HCT116 (cell line): Measurements from ENCODE around the gene MAEA. TPM values are rescaled to one million over a fixed set of nuclear protein-coding genes. Genes with fewer than 3 reads are reported as not detected.

Source experiments
- ATAC-seq: fragments of 200-7000 bp; cut with Tn5 transposase; 2 replicates; pipeline ENCODE4 v1.9.1; 2020; ENCODE audit warnings: mild to moderate bottlenecking, moderate library complexity
- BruUV-seq: library from RNA; stranded (reverse); fragments of 400-500 nt; replicated peaks from 2 replicates; lab custom pipeline; 2021; lab: Mats Ljungman, UMichigan
- CTCF ChIA-PET: fragments of 300-600 bp; sonication (Branson Sonifier 250); formaldehyde crosslinking; loops from one replicate; lab custom pipeline; 2021; ENCODE audit warnings: antibody characterized with exemption; lab: Charles Lee
- POLR2A ChIA-PET: fragments of 300-600, 350-600 bp; sonication (Branson Sonifier 250); formaldehyde crosslinking; loops from one replicate; lab custom pipeline; 2021; ENCODE audit warnings: antibody characterized with exemption; lab: Charles Lee
- RAD21 ChIA-PET, 2 experiments: fragments of 300-600 bp; sonication (Branson Sonifier 250); formaldehyde crosslinking; loops; one replicate each; lab custom pipeline; 2023; ENCODE audit warnings: low total read pairs in 2 of 2; ENCODE audit not compliant: uncharacterized antibody in 2 of 2, unreplicated experiment in 2 of 2, low non-redundant PET in 1 of 2; lab: Charles Lee
- DNase-seq: peaks from one replicate; pipeline ENCODE4 v3.0.0-alpha.2; 2010; ENCODE audit warnings: low read depth, low spot score
- H2AFZ ChIP-seq: fragments of 200-600 bp; shearing (Covaris generic), sonication (generic); 2 replicates; pipeline ENCODE4 v1.6.1; 2017; ENCODE audit warnings: low read depth, mixed run types, mixed read lengths, antibody characterized with exemption, low read length; ENCODE audit not compliant: poor library complexity, severe bottlenecking
- H3K27ac ChIP-seq: 2 replicates; pipeline ENCODE4 v1.5.1; 2012; ENCODE audit warnings: low read depth, low read length
- H3K27me3 ChIP-seq: fragments of 200-600 bp; sonication (generic); 2 replicates; pipeline ENCODE4 v1.6.1; 2016; ENCODE audit warnings: mixed run types, low read length, mixed read lengths; ENCODE audit not compliant: insufficient read depth
- H3K36me3 ChIP-seq, 2 experiments: fragments of 200-500 bp in 1 of 2; fragments of 200-600 bp in 1 of 2; sonication (Bioruptor generic) in 1 of 2; sonication (generic) in 1 of 2; 2 replicates each; pipeline versions ENCODE4 v1.5.1 to v1.6.1; 2014 to 2016; ENCODE audit warnings: low read length in 2 of 2, inconsistent platforms in 1 of 2, mixed read lengths in 1 of 2, mixed run types in 1 of 2; ENCODE audit not compliant: insufficient read depth in 2 of 2, control insufficient read depth in 1 of 2
- H3K4me1 ChIP-seq, 2 experiments: fragments of 200-600 bp in 1 of 2; sonication (generic) in 1 of 2; 2 replicates each; pipeline versions ENCODE4 v1.5.1 to v1.6.1; 2012 to 2017; ENCODE audit warnings: low read length in 2 of 2, inconsistent platforms in 1 of 2, mild to moderate bottlenecking in 1 of 2, mixed read lengths in 1 of 2, mixed run types in 1 of 2, moderate library complexity in 1 of 2; ENCODE audit not compliant: insufficient read depth in 2 of 2, control insufficient read depth in 1 of 2
- H3K4me2 ChIP-seq: fragments of 200-600 bp; sonication (generic); 2 replicates; pipeline ENCODE4 v1.6.1; 2017; ENCODE audit warnings: mixed run types, low read length, mixed read lengths
- H3K4me3 ChIP-seq, 2 experiments: fragments of 200-600 bp in 1 of 2; sonication (generic) in 1 of 2; replicated peaks in 1 of 2; 2 replicates each; pipeline ENCODE4 v1.5.1; 2011 to 2016; ENCODE audit warnings: low read length in 2 of 2, control low read depth in 1 of 2, low read depth in 1 of 2, mild to moderate bottlenecking in 1 of 2, mixed read lengths in 1 of 2, mixed run types in 1 of 2
- H3K79me2 ChIP-seq: fragments of 200-600 bp; sonication (generic); 2 replicates; pipeline ENCODE4 v1.6.1; 2017; ENCODE audit warnings: mild to moderate bottlenecking, mixed run types, low read length, moderate library complexity, mixed read lengths; ENCODE audit not compliant: insufficient read depth
- H3K9ac ChIP-seq: fragments of 200-600 bp; sonication (generic); 2 replicates; pipeline ENCODE4 v1.6.1; 2016; ENCODE audit warnings: low read length, mixed read lengths
- H3K9me2 ChIP-seq: fragments of 200-600 bp; sonication (generic), shearing (Covaris generic); 2 replicates; pipeline ENCODE4 v1.6.1; 2017; ENCODE audit warnings: mixed run types, mild to moderate bottlenecking, moderate library complexity; ENCODE audit not compliant: insufficient read depth
- H3K9me3 ChIP-seq, 2 experiments: fragments of 200-500 bp in 1 of 2; fragments of 200-600 bp in 1 of 2; sonication (Bioruptor generic) in 1 of 2; sonication (generic) in 1 of 2; 2 replicates each; pipeline ENCODE4 v1.6.1; 2014 to 2017; ENCODE audit warnings: low read length in 2 of 2, mixed read lengths in 2 of 2, inconsistent platforms in 1 of 2, low read depth in 1 of 2, mild to moderate bottlenecking in 1 of 2, mixed run types in 1 of 2, moderate library complexity in 1 of 2; ENCODE audit not compliant: control insufficient read depth in 1 of 2, insufficient read depth in 1 of 2
- H4K20me1 ChIP-seq: fragments of 200-600 bp; sonication (generic), shearing (Covaris generic); 2 replicates; pipeline ENCODE4 v1.6.1; 2017; ENCODE audit warnings: mixed run types, mild to moderate bottlenecking, moderate library complexity; ENCODE audit not compliant: insufficient read depth
- CBX3 ChIP-seq: IDR thresholded peaks from 2 replicates; pipeline ENCODE4 v1.6.1; 2012; ENCODE audit warnings: low read depth
- CEBPB ChIP-seq: IDR thresholded peaks from 2 replicates; pipeline ENCODE4 v1.6.1; 2012; ENCODE audit warnings: low read depth
- EZH2 ChIP-seq: fragments of 200-600 bp; sonication (generic); IDR thresholded peaks from 2 replicates; pipeline ENCODE4 v1.6.1; 2017; ENCODE audit warnings: antibody characterized with exemption, mixed run types
- EZH2phosphoT487 ChIP-seq: fragments of 200-600 bp; IDR thresholded peaks from 2 replicates; pipeline ENCODE4 v1.6.1; 2018; ENCODE audit warnings: antibody characterized with exemption, borderline replicate concordance
- FOSL1 ChIP-seq: IDR thresholded peaks from 2 replicates; pipeline ENCODE4 v1.6.1; 2012; ENCODE audit warnings: low read depth
- MAX ChIP-seq: IDR thresholded peaks from 2 replicates; pipeline ENCODE4 v1.6.1; 2012
- POLR2A ChIP-seq: IDR thresholded peaks from 2 replicates; pipeline ENCODE4 v1.7.0; 2011; ENCODE audit warnings: borderline replicate concordance; ENCODE audit not compliant: insufficient read depth, insufficient read length; ENCODE audit errors: extremely low read depth
- REST ChIP-seq: IDR thresholded peaks from 2 replicates; pipeline ENCODE4 v1.6.1; 2012; ENCODE audit warnings: low read depth
- SIN3A ChIP-seq: IDR thresholded peaks from 2 replicates; pipeline ENCODE4 v1.6.1; 2012; ENCODE audit warnings: low read depth
- SRF ChIP-seq: IDR thresholded peaks from 2 replicates; pipeline ENCODE4 v1.6.1; 2012; ENCODE audit warnings: low read depth
- YY1 ChIP-seq: IDR thresholded peaks from 2 replicates; pipeline ENCODE4 v1.6.1; 2011; ENCODE audit warnings: low read length, low read depth, moderate library complexity, mild to moderate bottlenecking; ENCODE audit not compliant: insufficient replicate concordance; ENCODE audit errors: extremely low read depth
- intact Hi-C: fragments of 100-400 bp; cut with micrococcal nuclease; formaldehyde crosslinking; loops from 2 replicates; pipeline ENCODE4 v1.10.0; 2022
- total RNA-seq: library from RNA; stranded (reverse); gene quantifications from one replicate; pipeline ENCODE4 v1.2.1, GENCODE V29; 2021; ENCODE audit not compliant: unreplicated experiment
- TF ChIP-seq, protein P1 (sequence below), 3 experiments: fragments of 200-600 bp in 1 of 3; sonication (generic) in 1 of 3; IDR thresholded peaks in 2 of 3; conservative IDR thresholded peaks in 1 of 3; 2 replicates each; pipeline ENCODE4 v1.5.1; 2012 to 2017; ENCODE audit warnings: low read depth in 2 of 3, low read length in 2 of 3, antibody characterized with exemption in 1 of 3, borderline replicate concordance in 1 of 3, control low read depth in 1 of 3, mild to moderate bottlenecking in 1 of 3, mixed read lengths in 1 of 3, mixed run types in 1 of 3, moderate library complexity in 1 of 3; ENCODE audit not compliant: insufficient read depth in 1 of 3
- TF ChIP-seq, protein P2 (sequence below): IDR thresholded peaks from 2 replicates; pipeline ENCODE4 v1.6.1; 2012

Gene MAEA
- total RNA-seq, 1 experiment from 2014 or later: 88.3 TPM

DNA sequence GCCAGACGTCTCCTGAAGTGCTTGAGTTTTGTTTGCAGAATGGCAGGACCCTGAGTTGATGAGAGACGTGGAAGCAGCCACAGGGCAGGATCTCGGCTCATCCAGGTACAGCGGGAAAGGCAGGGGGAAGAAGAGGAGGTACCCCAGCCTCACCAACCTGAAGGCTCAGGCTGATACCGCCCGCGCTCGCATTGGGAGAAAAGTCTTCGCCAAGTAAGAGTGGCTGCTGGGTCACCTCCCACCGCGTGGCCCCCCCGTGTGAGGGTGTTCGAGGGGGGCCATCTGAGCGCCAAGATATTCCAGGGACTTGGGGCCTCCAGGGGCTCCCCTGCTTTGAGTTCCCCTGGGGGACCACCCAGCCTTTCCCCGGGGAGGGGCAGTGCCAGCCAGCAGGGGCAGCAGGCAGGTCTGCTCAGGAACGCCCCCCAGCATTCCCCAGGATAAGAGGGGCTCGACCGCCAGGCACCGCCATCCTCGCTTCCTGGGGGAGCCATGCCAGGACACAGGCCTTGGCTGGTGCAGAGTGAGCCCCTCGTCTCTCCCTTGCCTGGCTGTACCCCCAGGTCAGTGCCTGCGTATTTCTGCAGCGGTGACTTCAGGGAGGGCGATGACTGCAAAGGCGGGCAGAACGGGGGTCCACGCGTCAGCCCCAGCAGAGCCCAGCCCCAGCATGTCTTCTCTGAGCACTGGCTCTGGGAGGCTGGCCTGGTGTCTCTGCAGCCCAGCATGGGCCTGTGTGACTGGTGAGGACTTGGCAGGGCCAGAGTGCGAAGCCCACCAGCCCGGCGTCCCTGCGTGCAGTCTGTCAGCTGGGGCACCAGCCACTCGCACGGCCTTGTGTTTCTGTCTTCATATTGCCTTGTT lies 94.3 kb downstream of the MAEA start:
- no peaks in the 10 kb centered on the region for H3K79me2 ChIP-seq
- no peaks in the 10 kb centered on the region for H4K20me1 ChIP-seq
- CTCF ChIA-PET: no interaction called here
- H2AFZ ChIP-seq: no peak overlapping the region
- TF ChIP-seq SIN3A (no peak), CEBPB (no peak), EZH2 (no peak), MAX (no peak), CBX3 (no peak), SRF (no peak), FOSL1 (no peak), REST (no peak), EZH2phosphoT487 (no peak), POLR2A (no peak), YY1 (no peak)
- TF ChIP-seq, protein P1, sequence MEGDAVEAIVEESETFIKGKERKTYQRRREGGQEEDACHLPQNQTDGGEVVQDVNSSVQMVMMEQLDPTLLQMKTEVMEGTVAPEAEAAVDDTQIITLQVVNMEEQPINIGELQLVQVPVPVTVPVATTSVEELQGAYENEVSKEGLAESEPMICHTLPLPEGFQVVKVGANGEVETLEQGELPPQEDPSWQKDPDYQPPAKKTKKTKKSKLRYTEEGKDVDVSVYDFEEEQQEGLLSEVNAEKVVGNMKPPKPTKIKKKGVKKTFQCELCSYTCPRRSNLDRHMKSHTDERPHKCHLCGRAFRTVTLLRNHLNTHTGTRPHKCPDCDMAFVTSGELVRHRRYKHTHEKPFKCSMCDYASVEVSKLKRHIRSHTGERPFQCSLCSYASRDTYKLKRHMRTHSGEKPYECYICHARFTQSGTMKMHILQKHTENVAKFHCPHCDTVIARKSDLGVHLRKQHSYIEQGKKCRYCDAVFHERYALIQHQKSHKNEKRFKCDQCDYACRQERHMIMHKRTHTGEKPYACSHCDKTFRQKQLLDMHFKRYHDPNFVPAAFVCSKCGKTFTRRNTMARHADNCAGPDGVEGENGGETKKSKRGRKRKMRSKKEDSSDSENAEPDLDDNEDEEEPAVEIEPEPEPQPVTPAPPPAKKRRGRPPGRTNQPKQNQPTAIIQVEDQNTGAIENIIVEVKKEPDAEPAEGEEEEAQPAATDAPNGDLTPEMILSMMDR (IDR thresholded peaks at IDR 0.05 in 2 of 3, conservative IDR thresholded peaks at IDR 0.05 in 1 of 3; ENCODE audit: borderline replicate concordance in 1 of 3, insufficient read depth in 1 of 3, low read depth in 2 of 3, low read length in 2 of 3): no peak
- TF ChIP-seq, protein P2, sequence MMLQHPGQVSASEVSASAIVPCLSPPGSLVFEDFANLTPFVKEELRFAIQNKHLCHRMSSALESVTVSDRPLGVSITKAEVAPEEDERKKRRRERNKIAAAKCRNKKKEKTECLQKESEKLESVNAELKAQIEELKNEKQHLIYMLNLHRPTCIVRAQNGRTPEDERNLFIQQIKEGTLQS: no peak
- no peak overlapping the region for H3K4me2 ChIP-seq
- ATAC-seq (no peak), DNase-seq (no peak)
- POLR2A ChIA-PET: no interaction called here
- no peak overlapping the region for H3K4me3 ChIP-seq
- H3K27ac ChIP-seq: no peak overlapping the region
- H3K9me3 ChIP-seq: peaks cover 0 to 9% of the 10 kb centered on the region in 2 experiments; a peak in 1 of 4 replicates
- H3K9ac ChIP-seq: no peak overlapping the region
- intact Hi-C loops: no loop called here
- no peaks in the 10 kb centered on the region for H3K9me2 ChIP-seq
- peaks cover 2 to 4% of the 10 kb centered on the region in 2 experiments; a peak in 1 of 4 replicates for H3K36me3 ChIP-seq
- no peaks in the 10 kb centered on the region for H3K4me1 ChIP-seq
- RAD21 ChIA-PET: no interaction called here
- no TSS peak for BruUV-seq
- H3K27me3 ChIP-seq: no peaks in the 10 kb centered on the region
